ENCODE data around the gene OR11H6. TPM values are rescaled to one million over a fixed set of nuclear protein-coding genes. Genes with fewer than 3 reads are reported as not detected.

The OR11H6 gene
- polyA plus RNA-seq, 1 of the 3 experiments (the other 2 are of a cell fraction), result not detected

- Histone ChIP-seq H3K36me3 (replicated peaks in 1 of 2; ENCODE audit: control insufficient read depth in 1 of 2, insufficient read depth in 2 of 2, low read length in 1 of 2) (no peaks in the 10 kb centered on the region), H3K4me3 (ENCODE audit: low read depth in 2 of 2, low read length in 1 of 2) (no peak overlapping the region), H3F3A (replicated peaks; ENCODE audit: insufficient read depth) (peaks cover 19% of the 10 kb centered on the region), H3K79me2 (ENCODE audit: insufficient read depth) (no peaks in the 10 kb centered on the region), H4K20me1 (ENCODE audit: insufficient read depth) (no peaks in the 10 kb centered on the region), H3K27me3 (ENCODE audit: insufficient read depth) (no peaks in the 10 kb centered on the region), H3K4me2 (no peak overlapping the region), H3K9ac (no peak overlapping the region), H3K9me3 (no peaks in the 10 kb centered on the region), H3K4me1 (ENCODE audit: control insufficient read depth in 1 of 2, insufficient read depth in 2 of 2, low read depth in 1 of 2, low read length in 1 of 2) (no peaks in the 10 kb centered on the region), H3K9me2 (no peaks in the 10 kb centered on the region), H2AFZ (ENCODE audit: low read depth) (no peak overlapping the region), H3K27ac (ENCODE audit: low read depth in 2 of 2, low read length in 1 of 2) (no peak overlapping the region)
- TF ChIP-seq, protein P1, sequence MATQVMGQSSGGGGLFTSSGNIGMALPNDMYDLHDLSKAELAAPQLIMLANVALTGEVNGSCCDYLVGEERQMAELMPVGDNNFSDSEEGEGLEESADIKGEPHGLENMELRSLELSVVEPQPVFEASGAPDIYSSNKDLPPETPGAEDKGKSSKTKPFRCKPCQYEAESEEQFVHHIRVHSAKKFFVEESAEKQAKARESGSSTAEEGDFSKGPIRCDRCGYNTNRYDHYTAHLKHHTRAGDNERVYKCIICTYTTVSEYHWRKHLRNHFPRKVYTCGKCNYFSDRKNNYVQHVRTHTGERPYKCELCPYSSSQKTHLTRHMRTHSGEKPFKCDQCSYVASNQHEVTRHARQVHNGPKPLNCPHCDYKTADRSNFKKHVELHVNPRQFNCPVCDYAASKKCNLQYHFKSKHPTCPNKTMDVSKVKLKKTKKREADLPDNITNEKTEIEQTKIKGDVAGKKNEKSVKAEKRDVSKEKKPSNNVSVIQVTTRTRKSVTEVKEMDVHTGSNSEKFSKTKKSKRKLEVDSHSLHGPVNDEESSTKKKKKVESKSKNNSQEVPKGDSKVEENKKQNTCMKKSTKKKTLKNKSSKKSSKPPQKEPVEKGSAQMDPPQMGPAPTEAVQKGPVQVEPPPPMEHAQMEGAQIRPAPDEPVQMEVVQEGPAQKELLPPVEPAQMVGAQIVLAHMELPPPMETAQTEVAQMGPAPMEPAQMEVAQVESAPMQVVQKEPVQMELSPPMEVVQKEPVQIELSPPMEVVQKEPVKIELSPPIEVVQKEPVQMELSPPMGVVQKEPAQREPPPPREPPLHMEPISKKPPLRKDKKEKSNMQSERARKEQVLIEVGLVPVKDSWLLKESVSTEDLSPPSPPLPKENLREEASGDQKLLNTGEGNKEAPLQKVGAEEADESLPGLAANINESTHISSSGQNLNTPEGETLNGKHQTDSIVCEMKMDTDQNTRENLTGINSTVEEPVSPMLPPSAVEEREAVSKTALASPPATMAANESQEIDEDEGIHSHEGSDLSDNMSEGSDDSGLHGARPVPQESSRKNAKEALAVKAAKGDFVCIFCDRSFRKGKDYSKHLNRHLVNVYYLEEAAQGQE (IDR thresholded peaks at IDR 0.05; ENCODE audit: low read depth, low read length), result no peak
- no peak for TF ChIP-seq SIN3A (IDR thresholded peaks at IDR 0.05; ENCODE audit: borderline replicate concordance, low read depth, low read length)
- no peak for TF ChIP-seq MAX (IDR thresholded peaks at IDR 0.05; ENCODE audit: low read depth)
- TF ChIP-seq USF1 (IDR thresholded peaks at IDR 0.05; ENCODE audit: borderline replicate concordance, low read depth), result no peak
- POLR2A ChIA-PET, result no interaction called here
- CTCF ChIA-PET, result interaction anchor here (1.0 kb wide), 1 partner anchor 17 kb away, joined by 4 read pairs; no protein-coding TSS in a partner anchor
- no peak for DNase-seq
- 37% methylated on average over 5 of the region's 5 CpGs for WGBS (ENCODE audit: low lambda C conversion rate)
These were observed 39.3 kb upstream of the OR11H6 start for GRCh38 chr14:20184181-20184580.

DNA sequence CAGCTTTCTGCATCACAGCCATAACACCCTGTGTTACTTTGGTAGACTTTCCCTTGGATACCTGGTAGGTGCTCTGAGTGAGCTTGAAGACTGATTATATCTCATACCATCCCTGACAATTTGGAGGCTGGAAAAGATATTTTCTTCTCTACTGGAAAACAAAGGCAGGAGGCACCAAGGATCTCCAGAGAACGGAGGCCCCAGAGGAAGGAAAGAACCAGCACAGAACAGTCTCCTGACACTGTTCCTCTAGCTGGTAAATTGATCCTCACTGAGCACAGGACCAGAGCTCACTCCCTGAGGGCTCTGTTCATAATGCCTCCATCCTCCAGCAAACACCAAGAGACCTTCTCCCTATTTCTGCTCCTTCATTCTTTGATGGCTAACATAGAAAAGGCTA, 32.9 kb upstream of the OR11H6 start, which contains the start of gene OR11G2:
Gene OR11G2, plus strand, starts transcription at position 301 of the 400 bp plus-strand sequence. CDS start 6,542 bp downstream, outside the sequence.
- Histone ChIP-seq H3K79me2 (ENCODE audit: insufficient read depth) (no peaks in the 10 kb centered on the region), H3K4me3 (ENCODE audit: low read depth in 2 of 2, low read length in 1 of 2) (no peak within 1 kb of the TSS)
- no peak for TF ChIP-seq TEAD4 (IDR thresholded peaks at IDR 0.05; ENCODE audit: borderline replicate concordance, insufficient read depth)
- no peak for TF ChIP-seq NRF1 (IDR thresholded peaks at IDR 0.05; ENCODE audit: low read depth, low read length)
- no peak for TF ChIP-seq FOXM1 (IDR thresholded peaks at IDR 0.05; ENCODE audit: low read depth)
- no peak for TF ChIP-seq TCF12 (IDR thresholded peaks at IDR 0.05)
- no peak for TF ChIP-seq PBX3 (IDR thresholded peaks at IDR 0.05)
- no peak for TF ChIP-seq RFX5 (IDR thresholded peaks at IDR 0.05; ENCODE audit: low read length)
- TF ChIP-seq ELF1 (IDR thresholded peaks at IDR 0.05), result no peak
- TF ChIP-seq MAX (IDR thresholded peaks at IDR 0.05; ENCODE audit: low read depth), result no peak
- TF ChIP-seq, protein P2, sequence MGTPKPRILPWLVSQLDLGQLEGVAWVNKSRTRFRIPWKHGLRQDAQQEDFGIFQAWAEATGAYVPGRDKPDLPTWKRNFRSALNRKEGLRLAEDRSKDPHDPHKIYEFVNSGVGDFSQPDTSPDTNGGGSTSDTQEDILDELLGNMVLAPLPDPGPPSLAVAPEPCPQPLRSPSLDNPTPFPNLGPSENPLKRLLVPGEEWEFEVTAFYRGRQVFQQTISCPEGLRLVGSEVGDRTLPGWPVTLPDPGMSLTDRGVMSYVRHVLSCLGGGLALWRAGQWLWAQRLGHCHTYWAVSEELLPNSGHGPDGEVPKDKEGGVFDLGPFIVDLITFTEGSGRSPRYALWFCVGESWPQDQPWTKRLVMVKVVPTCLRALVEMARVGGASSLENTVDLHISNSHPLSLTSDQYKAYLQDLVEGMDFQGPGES (IDR thresholded peaks at IDR 0.05; ENCODE audit: low read depth, low read length), result no peak
- TF ChIP-seq GABPA (IDR thresholded peaks at IDR 0.05; ENCODE audit: low read depth), result no peak
- TF ChIP-seq, protein P3, sequence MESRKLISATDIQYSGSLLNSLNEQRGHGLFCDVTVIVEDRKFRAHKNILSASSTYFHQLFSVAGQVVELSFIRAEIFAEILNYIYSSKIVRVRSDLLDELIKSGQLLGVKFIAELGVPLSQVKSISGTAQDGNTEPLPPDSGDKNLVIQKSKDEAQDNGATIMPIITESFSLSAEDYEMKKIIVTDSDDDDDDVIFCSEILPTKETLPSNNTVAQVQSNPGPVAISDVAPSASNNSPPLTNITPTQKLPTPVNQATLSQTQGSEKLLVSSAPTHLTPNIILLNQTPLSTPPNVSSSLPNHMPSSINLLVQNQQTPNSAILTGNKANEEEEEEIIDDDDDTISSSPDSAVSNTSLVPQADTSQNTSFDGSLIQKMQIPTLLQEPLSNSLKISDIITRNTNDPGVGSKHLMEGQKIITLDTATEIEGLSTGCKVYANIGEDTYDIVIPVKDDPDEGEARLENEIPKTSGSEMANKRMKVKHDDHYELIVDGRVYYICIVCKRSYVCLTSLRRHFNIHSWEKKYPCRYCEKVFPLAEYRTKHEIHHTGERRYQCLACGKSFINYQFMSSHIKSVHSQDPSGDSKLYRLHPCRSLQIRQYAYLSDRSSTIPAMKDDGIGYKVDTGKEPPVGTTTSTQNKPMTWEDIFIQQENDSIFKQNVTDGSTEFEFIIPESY (IDR thresholded peaks at IDR 0.05; ENCODE audit: borderline replicate concordance, low read depth), result no peak
- TF ChIP-seq, protein P4, sequence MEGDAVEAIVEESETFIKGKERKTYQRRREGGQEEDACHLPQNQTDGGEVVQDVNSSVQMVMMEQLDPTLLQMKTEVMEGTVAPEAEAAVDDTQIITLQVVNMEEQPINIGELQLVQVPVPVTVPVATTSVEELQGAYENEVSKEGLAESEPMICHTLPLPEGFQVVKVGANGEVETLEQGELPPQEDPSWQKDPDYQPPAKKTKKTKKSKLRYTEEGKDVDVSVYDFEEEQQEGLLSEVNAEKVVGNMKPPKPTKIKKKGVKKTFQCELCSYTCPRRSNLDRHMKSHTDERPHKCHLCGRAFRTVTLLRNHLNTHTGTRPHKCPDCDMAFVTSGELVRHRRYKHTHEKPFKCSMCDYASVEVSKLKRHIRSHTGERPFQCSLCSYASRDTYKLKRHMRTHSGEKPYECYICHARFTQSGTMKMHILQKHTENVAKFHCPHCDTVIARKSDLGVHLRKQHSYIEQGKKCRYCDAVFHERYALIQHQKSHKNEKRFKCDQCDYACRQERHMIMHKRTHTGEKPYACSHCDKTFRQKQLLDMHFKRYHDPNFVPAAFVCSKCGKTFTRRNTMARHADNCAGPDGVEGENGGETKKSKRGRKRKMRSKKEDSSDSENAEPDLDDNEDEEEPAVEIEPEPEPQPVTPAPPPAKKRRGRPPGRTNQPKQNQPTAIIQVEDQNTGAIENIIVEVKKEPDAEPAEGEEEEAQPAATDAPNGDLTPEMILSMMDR (IDR thresholded peaks at IDR 0.05), result no peak
- TF ChIP-seq SIN3A (IDR thresholded peaks at IDR 0.05; ENCODE audit: borderline replicate concordance, low read depth, low read length), result no peak
- no peak for TF ChIP-seq YY1 (IDR thresholded peaks at IDR 0.05; ENCODE audit: low read depth)
- TF ChIP-seq JUND (IDR thresholded peaks at IDR 0.05), result no peak

More for the DNA sequence above, 32.9 kb upstream of the OR11H6 start, which contains the start of gene OR11G2:
- CTCF ChIA-PET, result no interaction called here
- no peak within 1 kb of the TSS for H2AFZ ChIP-seq (ENCODE audit: low read depth)
- no peak within 1 kb of the TSS for H3K9ac ChIP-seq
- no peak within 1 kb of the TSS for H3K27ac ChIP-seq (ENCODE audit: low read depth in 2 of 2, low read length in 1 of 2)
- H3K4me2 ChIP-seq, result no peak within 1 kb of the TSS
- H3K9me3 ChIP-seq, result no peaks in the 10 kb centered on the region
- H3F3A ChIP-seq (replicated peaks; ENCODE audit: insufficient read depth), result no peaks in the 10 kb centered on the region
- H3K4me1 ChIP-seq (ENCODE audit: control insufficient read depth in 1 of 2, insufficient read depth in 2 of 2, low read depth in 1 of 2, low read length in 1 of 2), result no peaks in the 10 kb centered on the region
- 0% methylated on average over 1 of the region's 1 CpG for WGBS (ENCODE audit: low lambda C conversion rate)
- POLR2A ChIA-PET, result no interaction called here
- H4K20me1 ChIP-seq (ENCODE audit: insufficient read depth), result no peaks in the 10 kb centered on the region
- H3K27me3 ChIP-seq (ENCODE audit: insufficient read depth), result peaks cover 35% of the 10 kb centered on the region; the same call in 1 of the 2 replicates
- H3K9me2 ChIP-seq, result no peaks in the 10 kb centered on the region
- no peaks in the 10 kb centered on the region for H3K36me3 ChIP-seq (replicated peaks in 1 of 2; ENCODE audit: control insufficient read depth in 1 of 2, insufficient read depth in 2 of 2, low read length in 1 of 2)
- no peak for DNase-seq
